HS-5 (cell line): ENCODE measurements around the gene LZIC.

Experiments used
- DNase-seq: peaks from one replicate; pipeline ENCODE4 v3.0.0-alpha.2; 2012; ENCODE audit warnings: low read depth

Gene LZIC

GRCh38 chr1:9886092-9886742, 57.0 kb downstream of the LZIC start:
- DNase-seq = no peak

- DNase-seq = no peak
These were observed 58.4 kb downstream of the LZIC start for GRCh38 chr1:9884805-9885204.

- no peak for DNase-seq
These were observed 59.4 kb downstream of the LZIC start for GRCh38 chr1:9883585-9884449.

GRCh38 chr1:9882945-9883303, 60.3 kb downstream of the LZIC start:
- DNase-seq = no peak

- no peak for DNase-seq
These were observed 60.8 kb downstream of the LZIC start for GRCh38 chr1:9882296-9882944.

- DNase-seq = peak; percentile 68
These were observed 61.3 kb downstream of the LZIC start for GRCh38 chr1:9881838-9882249.
